GM19238 (cell line): ENCODE data around the gene TMEM40.
A peak's percentile ranks its signal among the peaks of the same experiment; 100 is the strongest.
"Not testable (repeated sequence)": the region's sequence is repeated elsewhere in the genome, so short reads cannot be mapped to it uniquely, and the experiment has no call there.

Experiments
- DNase-seq: peaks from one replicate; pipeline ENCODE4 v3.0.0; 2011; ENCODE audit warnings: low spot score; ENCODE audit not compliant: insufficient read length

TMEM40 gene

GRCh38 chr3:12719984-12720898 is 38.8 kb downstream of the TMEM40 start:
- peak; percentile 64 for DNase-seq

GRCh38 chr3:12719541-12719940 is 39.5 kb downstream of the TMEM40 start:
- DNase-seq, result no peak

- no peak for DNase-seq
These were observed 42.4 kb downstream of the TMEM40 start for GRCh38 chr3:12716605-12717151.

GRCh38 chr3:12714278-12714677 is 44.8 kb downstream of the TMEM40 start:
- DNase-seq, result no peak

- no peak for DNase-seq
These were observed 49.0 kb downstream of the TMEM40 start for GRCh38 chr3:12710062-12710461.

GRCh38 chr3:12709334-12709733 is 49.7 kb downstream of the TMEM40 start:
- no peak for DNase-seq

GRCh38 chr3:12708584-12709192 is 50.4 kb downstream of the TMEM40 start:
- DNase-seq, result no peak

- no peak for DNase-seq
These were observed 51.6 kb downstream of the TMEM40 start for GRCh38 chr3:12707449-12707848.

GRCh38 chr3:12706504-12707253 is 52.4 kb downstream of the TMEM40 start:
- peak; percentile 42 for DNase-seq

- DNase-seq, result no peak
These were observed 53.1 kb downstream of the TMEM40 start for GRCh38 chr3:12705981-12706380.

GRCh38 chr3:12705374-12705926 is 53.6 kb downstream of the TMEM40 start:
- no peak for DNase-seq

GRCh38 chr3:12702501-12702900 is 56.6 kb downstream of the TMEM40 start:
- DNase-seq, result no peak

- DNase-seq, result not testable (repeated sequence)
These were observed 57.5 kb downstream of the TMEM40 start for GRCh38 chr3:12701601-12702000.

GRCh38 chr3:12700800-12701199 is 58.3 kb downstream of the TMEM40 start:
- DNase-seq, result no peak

GRCh38 chr3:12695916-12696315 is 63.1 kb downstream of the TMEM40 start:
- DNase-seq, result no peak

- no peak for DNase-seq
These were observed 63.9 kb downstream of the TMEM40 start for GRCh38 chr3:12695112-12695511.

- no peak for DNase-seq
These were observed 66.6 kb downstream of the TMEM40 start for GRCh38 chr3:12692444-12692843.

GRCh38 chr3:12689997-12690711 is 68.9 kb downstream of the TMEM40 start:
- no peak for DNase-seq

- DNase-seq, result no peak
These were observed 71.1 kb downstream of the TMEM40 start for GRCh38 chr3:12687948-12688347.

GRCh38 chr3:12686096-12686495 is 73.0 kb downstream of the TMEM40 start:
- DNase-seq, result no peak
